ENCODE measurements around the gene LAMA3. TPM values are rescaled to one million over a fixed set of nuclear protein-coding genes. Genes with fewer than 3 reads are reported as not detected.

The LAMA3 gene
- polyA plus RNA-seq, 1 of the 3 experiments (the other 2 are of a cell fraction): 3.5 TPM

DNA sequence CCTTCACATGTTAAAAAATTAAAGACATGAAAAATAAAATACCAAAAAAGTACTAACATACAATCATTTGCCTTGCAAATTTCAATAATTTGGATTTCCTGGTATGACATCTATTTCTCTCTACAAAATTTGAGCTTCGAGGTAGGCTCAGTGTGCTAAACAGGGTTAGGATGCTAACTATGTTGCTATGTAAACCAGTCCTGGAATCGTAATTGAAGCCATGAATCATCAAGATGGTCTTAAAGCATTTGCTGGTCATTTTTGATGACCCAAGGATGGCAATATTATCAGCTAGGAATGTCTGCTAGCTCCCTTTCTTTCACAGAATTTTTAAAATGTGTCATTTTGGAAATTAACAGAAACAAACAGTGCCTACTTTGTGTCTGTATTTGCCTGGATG is 217.4 kb downstream of the LAMA3 start:
- Histone ChIP-seq H3K9me2 (no peaks in the 10 kb centered on the region), H3K4me2 (no peak overlapping the region), H3K4me1 (ENCODE audit: control insufficient read depth in 1 of 2, insufficient read depth in 2 of 2, low read depth in 1 of 2, low read length in 1 of 2) (no peaks in the 10 kb centered on the region), H3K36me3 (replicated peaks in 1 of 2; ENCODE audit: control insufficient read depth in 1 of 2, insufficient read depth in 2 of 2, low read length in 1 of 2) (no peaks in the 10 kb centered on the region), H4K20me1 (ENCODE audit: insufficient read depth) (no peaks in the 10 kb centered on the region), H3K4me3 (ENCODE audit: low read depth in 2 of 2, low read length in 1 of 2) (no peak overlapping the region), H3F3A (replicated peaks; ENCODE audit: insufficient read depth) (peaks cover 3% of the 10 kb centered on the region), H3K27ac (ENCODE audit: low read depth in 2 of 2, low read length in 1 of 2) (no peak overlapping the region), H3K9me3 (no peaks in the 10 kb centered on the region), H3K79me2 (ENCODE audit: insufficient read depth) (no peaks in the 10 kb centered on the region), H3K9ac (no peak overlapping the region), H2AFZ (ENCODE audit: low read depth) (no peak overlapping the region), H3K27me3 (ENCODE audit: insufficient read depth) (no peaks in the 10 kb centered on the region)
- TF ChIP-seq GATA2 (CRISPR knock-in tag; IDR thresholded peaks at IDR 0.05) (no peak), MAX (IDR thresholded peaks at IDR 0.05; ENCODE audit: low read depth) (no peak), RXRA (IDR thresholded peaks at IDR 0.05; ENCODE audit: borderline replicate concordance, low read depth) (no peak), RFX5 (IDR thresholded peaks at IDR 0.05; ENCODE audit: low read length) (no peak), NFIC (IDR thresholded peaks at IDR 0.05; ENCODE audit: borderline replicate concordance) (no peak), RCOR1 (IDR thresholded peaks at IDR 0.05; ENCODE audit: low read length) (no peak), SIN3A (IDR thresholded peaks at IDR 0.05; ENCODE audit: borderline replicate concordance, low read depth, low read length) (no peak), RAD21 (IDR thresholded peaks at IDR 0.05; ENCODE audit: low read length) (no peak), MXI1 (IDR thresholded peaks at IDR 0.05; ENCODE audit: low read depth, low read length) (no peak), YY1 (IDR thresholded peaks at IDR 0.05; ENCODE audit: low read depth) (no peak), TEAD4 (IDR thresholded peaks at IDR 0.05; ENCODE audit: borderline replicate concordance, insufficient read depth) (no peak)
- TF ChIP-seq, protein P1, sequence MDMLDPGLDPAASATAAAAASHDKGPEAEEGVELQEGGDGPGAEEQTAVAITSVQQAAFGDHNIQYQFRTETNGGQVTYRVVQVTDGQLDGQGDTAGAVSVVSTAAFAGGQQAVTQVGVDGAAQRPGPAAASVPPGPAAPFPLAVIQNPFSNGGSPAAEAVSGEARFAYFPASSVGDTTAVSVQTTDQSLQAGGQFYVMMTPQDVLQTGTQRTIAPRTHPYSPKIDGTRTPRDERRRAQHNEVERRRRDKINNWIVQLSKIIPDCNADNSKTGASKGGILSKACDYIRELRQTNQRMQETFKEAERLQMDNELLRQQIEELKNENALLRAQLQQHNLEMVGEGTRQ (IDR thresholded peaks at IDR 0.05; ENCODE audit: borderline replicate concordance, low read depth, low read length): no peak
- TF ChIP-seq, protein P2, sequence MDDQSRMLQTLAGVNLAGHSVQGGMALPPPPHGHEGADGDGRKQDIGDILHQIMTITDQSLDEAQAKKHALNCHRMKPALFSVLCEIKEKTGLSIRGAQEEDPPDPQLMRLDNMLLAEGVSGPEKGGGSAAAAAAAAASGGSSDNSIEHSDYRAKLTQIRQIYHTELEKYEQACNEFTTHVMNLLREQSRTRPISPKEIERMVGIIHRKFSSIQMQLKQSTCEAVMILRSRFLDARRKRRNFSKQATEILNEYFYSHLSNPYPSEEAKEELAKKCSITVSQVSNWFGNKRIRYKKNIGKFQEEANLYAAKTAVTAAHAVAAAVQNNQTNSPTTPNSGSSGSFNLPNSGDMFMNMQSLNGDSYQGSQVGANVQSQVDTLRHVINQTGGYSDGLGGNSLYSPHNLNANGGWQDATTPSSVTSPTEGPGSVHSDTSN (IDR thresholded peaks at IDR 0.05): no peak
- CTCF ChIA-PET: interaction anchor here (0.7 to 1.4 kb wide), 2 partner anchors 12 to 56 kb away, joined by 3 to 5 read pairs; no protein-coding TSS in a partner anchor
- WGBS (ENCODE audit: low lambda C conversion rate): 77% methylated on average over 2 of the region's 2 CpGs
- POLR2A ChIA-PET: no interaction called here
- no peak for DNase-seq

DNA sequence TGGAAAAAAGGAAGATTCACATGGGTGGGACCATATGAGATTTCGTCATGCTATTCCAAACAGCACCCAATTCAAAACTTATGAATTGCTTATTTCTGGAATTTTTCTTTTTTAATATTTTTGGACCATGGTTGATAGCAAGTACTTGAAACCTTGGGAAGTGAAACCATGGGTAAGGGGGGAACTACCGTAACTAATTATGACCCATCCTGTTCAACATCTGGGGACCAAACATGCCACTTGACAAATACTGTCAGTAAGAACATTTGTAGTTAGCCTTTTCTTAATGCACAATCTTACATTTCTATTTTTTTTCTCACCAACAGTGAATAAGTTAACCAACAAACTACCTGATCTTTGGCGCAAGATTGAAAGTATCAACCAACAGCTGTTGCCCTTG is 219.6 kb downstream of the LAMA3 start:
- DNase-seq: no peak
- Histone ChIP-seq H2AFZ (ENCODE audit: low read depth) (no peak overlapping the region), H3K79me2 (ENCODE audit: insufficient read depth) (no peaks in the 10 kb centered on the region), H3K4me3 (ENCODE audit: low read depth in 2 of 2, low read length in 1 of 2) (no peak overlapping the region), H3K36me3 (replicated peaks in 1 of 2; ENCODE audit: control insufficient read depth in 1 of 2, insufficient read depth in 2 of 2, low read length in 1 of 2) (no peaks in the 10 kb centered on the region), H3K9me2 (no peaks in the 10 kb centered on the region), H3K4me1 (ENCODE audit: control insufficient read depth in 1 of 2, insufficient read depth in 2 of 2, low read depth in 1 of 2, low read length in 1 of 2) (0 out of 4 replicates have a peak, but pooled peaks cover 0 to 2% of the 10 kb centered on the region in 2 experiments), H3K27ac (ENCODE audit: low read depth in 2 of 2, low read length in 1 of 2) (no peak overlapping the region), H4K20me1 (ENCODE audit: insufficient read depth) (no peaks in the 10 kb centered on the region), H3K4me2 (no peak overlapping the region), H3K27me3 (ENCODE audit: insufficient read depth) (no peaks in the 10 kb centered on the region), H3F3A (replicated peaks; ENCODE audit: insufficient read depth) (no peaks in the 10 kb centered on the region), H3K9me3 (no peaks in the 10 kb centered on the region), H3K9ac (no peak overlapping the region)
- TF ChIP-seq NFIC (IDR thresholded peaks at IDR 0.05; ENCODE audit: borderline replicate concordance): no peak
- no peak for TF ChIP-seq ELF1 (IDR thresholded peaks at IDR 0.05)
- TF ChIP-seq, protein P1 (IDR thresholded peaks at IDR 0.05; ENCODE audit: borderline replicate concordance, low read depth, low read length): no peak
- no peak for TF ChIP-seq FOXM1 (IDR thresholded peaks at IDR 0.05; ENCODE audit: low read depth)
- CTCF ChIA-PET: interaction anchor here (1.0 kb wide), 1 partner anchor 9 kb away, joined by 3 read pairs; no protein-coding TSS in a partner anchor
- 94% methylated on average over 3 of the region's 3 CpGs for WGBS (ENCODE audit: low lambda C conversion rate)
- POLR2A ChIA-PET: no interaction called here

Data from SK-N-SH (cell line).